GM12878 (cell line): Measurements from ENCODE around the gene SPATA1. TPM values are rescaled to one million over a fixed set of nuclear protein-coding genes. Genes with fewer than 3 reads are reported as not detected.

Experiments used
- DPF2 ChIP-seq: fragments of 450-650 bp; IDR thresholded peaks from 2 replicates; pipeline ENCODE4 v1.6.1; 2017; ENCODE audit warnings: mild to moderate bottlenecking
- MTA3 ChIP-seq: IDR thresholded peaks from 2 replicates; pipeline ENCODE4 v1.6.1; 2012; ENCODE audit warnings: low read length, inconsistent platforms, borderline replicate concordance
- NFIC ChIP-seq: IDR thresholded peaks from 2 replicates; pipeline ENCODE4 v1.6.1; 2012; ENCODE audit warnings: low read depth, mild to moderate bottlenecking, inconsistent platforms, low read length, moderate library complexity
- STAT1 ChIP-seq: fragments of 450-650 bp; conservative IDR thresholded peaks from 2 replicates; pipeline ENCODE4 v1.6.1; 2014; ENCODE audit warnings: antibody characterized with exemption, mild to moderate bottlenecking
- WRNIP1 ChIP-seq: IDR thresholded peaks from 2 replicates; pipeline ENCODE4 v1.6.1; 2011; ENCODE audit warnings: low read depth, low read length, improper control_type of control experiment, borderline replicate concordance
- polyA plus RNA-seq, 11 experiments: library from polyadenylated mRNA; depleted of rRNA in 4 of 11; unstranded in 6 of 11; stranded (reverse) in 5 of 11; fragments of >200 nt; fragmentation: Nextera tagmentation in 4 of 11; fragmentation: Illumina TruSeq in 1 of 11; extraction: Ambion mirVana in 4 of 11; extraction: Trizol in 1 of 11; gene quantifications; 1 replicate in 1 of 11; 2 replicates in 10 of 11; pipeline versions ENCODE4 v1.2.1 to v1.2.3, GENCODE V29; 2011 to 2016; ENCODE audit warnings: inconsistent platforms in 2 of 11, missing spikeins in 2 of 11, low read depth in 1 of 11
- total RNA-seq, 4 experiments: library from RNA; depleted of rRNA in 3 of 4; stranded (reverse); fragments of >200 nt in 3 of 4; fragmentation: Illumina TruSeq in 1 of 4; extraction: Trizol in 1 of 4; gene quantifications; 2 replicates each; pipeline versions ENCODE4 v1.2.1 to v1.2.3, GENCODE V29; 2013 to 2021
- TF ChIP-seq, protein P1 (sequence below): fragments of 450-650 bp; IDR thresholded peaks from 2 replicates; pipeline ENCODE4 v1.6.1; 2014; ENCODE audit warnings: mild to moderate bottlenecking
- TF ChIP-seq, protein P2 (sequence below): fragments of 450-650 bp; IDR thresholded peaks from 2 replicates; pipeline ENCODE4 v1.6.1; 2017; ENCODE audit warnings: borderline replicate concordance
- TF ChIP-seq, protein P3 (sequence below): IDR thresholded peaks from 2 replicates; pipeline ENCODE4 v1.6.1; 2012; ENCODE audit warnings: improper control_type of control experiment, low read depth, low read length; ENCODE audit not compliant: insufficient replicate concordance
- TF ChIP-seq, protein P4 (sequence below): fragments of 450-650 bp; IDR thresholded peaks from 2 replicates; pipeline ENCODE4 v1.6.1; 2017; ENCODE audit warnings: antibody characterized with exemption, mild to moderate bottlenecking, moderate library complexity

SPATA1 gene
- total and polyA plus RNA-seq, 10 of the 15 experiments (the other 5 are each of a cell fraction or from before 2014, with no cell fraction given) = 0.74 to 2.4 (median 1.9) TPM

GRCh38 chr1:84581648-84582047 is 75.5 kb downstream of the SPATA1 start (continued):
- TF ChIP-seq, protein P1, sequence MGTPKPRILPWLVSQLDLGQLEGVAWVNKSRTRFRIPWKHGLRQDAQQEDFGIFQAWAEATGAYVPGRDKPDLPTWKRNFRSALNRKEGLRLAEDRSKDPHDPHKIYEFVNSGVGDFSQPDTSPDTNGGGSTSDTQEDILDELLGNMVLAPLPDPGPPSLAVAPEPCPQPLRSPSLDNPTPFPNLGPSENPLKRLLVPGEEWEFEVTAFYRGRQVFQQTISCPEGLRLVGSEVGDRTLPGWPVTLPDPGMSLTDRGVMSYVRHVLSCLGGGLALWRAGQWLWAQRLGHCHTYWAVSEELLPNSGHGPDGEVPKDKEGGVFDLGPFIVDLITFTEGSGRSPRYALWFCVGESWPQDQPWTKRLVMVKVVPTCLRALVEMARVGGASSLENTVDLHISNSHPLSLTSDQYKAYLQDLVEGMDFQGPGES = no peak
- TF ChIP-seq WRNIP1 (no peak), MTA3 (no peak), NFIC (no peak), STAT1 (no peak), DPF2 (no peak)
- TF ChIP-seq, protein P2, sequence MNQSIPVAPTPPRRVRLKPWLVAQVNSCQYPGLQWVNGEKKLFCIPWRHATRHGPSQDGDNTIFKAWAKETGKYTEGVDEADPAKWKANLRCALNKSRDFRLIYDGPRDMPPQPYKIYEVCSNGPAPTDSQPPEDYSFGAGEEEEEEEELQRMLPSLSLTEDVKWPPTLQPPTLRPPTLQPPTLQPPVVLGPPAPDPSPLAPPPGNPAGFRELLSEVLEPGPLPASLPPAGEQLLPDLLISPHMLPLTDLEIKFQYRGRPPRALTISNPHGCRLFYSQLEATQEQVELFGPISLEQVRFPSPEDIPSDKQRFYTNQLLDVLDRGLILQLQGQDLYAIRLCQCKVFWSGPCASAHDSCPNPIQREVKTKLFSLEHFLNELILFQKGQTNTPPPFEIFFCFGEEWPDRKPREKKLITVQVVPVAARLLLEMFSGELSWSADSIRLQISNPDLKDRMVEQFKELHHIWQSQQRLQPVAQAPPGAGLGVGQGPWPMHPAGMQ = no peak
- TF ChIP-seq, protein P3, sequence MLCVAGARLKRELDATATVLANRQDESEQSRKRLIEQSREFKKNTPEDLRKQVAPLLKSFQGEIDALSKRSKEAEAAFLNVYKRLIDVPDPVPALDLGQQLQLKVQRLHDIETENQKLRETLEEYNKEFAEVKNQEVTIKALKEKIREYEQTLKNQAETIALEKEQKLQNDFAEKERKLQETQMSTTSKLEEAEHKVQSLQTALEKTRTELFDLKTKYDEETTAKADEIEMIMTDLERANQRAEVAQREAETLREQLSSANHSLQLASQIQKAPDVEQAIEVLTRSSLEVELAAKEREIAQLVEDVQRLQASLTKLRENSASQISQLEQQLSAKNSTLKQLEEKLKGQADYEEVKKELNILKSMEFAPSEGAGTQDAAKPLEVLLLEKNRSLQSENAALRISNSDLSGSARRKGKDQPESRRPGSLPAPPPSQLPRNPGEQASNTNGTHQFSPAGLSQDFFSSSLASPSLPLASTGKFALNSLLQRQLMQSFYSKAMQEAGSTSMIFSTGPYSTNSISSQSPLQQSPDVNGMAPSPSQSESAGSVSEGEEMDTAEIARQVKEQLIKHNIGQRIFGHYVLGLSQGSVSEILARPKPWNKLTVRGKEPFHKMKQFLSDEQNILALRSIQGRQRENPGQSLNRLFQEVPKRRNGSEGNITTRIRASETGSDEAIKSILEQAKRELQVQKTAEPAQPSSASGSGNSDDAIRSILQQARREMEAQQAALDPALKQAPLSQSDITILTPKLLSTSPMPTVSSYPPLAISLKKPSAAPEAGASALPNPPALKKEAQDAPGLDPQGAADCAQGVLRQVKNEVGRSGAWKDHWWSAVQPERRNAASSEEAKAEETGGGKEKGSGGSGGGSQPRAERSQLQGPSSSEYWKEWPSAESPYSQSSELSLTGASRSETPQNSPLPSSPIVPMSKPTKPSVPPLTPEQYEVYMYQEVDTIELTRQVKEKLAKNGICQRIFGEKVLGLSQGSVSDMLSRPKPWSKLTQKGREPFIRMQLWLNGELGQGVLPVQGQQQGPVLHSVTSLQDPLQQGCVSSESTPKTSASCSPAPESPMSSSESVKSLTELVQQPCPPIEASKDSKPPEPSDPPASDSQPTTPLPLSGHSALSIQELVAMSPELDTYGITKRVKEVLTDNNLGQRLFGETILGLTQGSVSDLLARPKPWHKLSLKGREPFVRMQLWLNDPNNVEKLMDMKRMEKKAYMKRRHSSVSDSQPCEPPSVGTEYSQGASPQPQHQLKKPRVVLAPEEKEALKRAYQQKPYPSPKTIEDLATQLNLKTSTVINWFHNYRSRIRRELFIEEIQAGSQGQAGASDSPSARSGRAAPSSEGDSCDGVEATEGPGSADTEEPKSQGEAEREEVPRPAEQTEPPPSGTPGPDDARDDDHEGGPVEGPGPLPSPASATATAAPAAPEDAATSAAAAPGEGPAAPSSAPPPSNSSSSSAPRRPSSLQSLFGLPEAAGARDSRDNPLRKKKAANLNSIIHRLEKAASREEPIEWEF = no peak
- TF ChIP-seq, protein P4, sequence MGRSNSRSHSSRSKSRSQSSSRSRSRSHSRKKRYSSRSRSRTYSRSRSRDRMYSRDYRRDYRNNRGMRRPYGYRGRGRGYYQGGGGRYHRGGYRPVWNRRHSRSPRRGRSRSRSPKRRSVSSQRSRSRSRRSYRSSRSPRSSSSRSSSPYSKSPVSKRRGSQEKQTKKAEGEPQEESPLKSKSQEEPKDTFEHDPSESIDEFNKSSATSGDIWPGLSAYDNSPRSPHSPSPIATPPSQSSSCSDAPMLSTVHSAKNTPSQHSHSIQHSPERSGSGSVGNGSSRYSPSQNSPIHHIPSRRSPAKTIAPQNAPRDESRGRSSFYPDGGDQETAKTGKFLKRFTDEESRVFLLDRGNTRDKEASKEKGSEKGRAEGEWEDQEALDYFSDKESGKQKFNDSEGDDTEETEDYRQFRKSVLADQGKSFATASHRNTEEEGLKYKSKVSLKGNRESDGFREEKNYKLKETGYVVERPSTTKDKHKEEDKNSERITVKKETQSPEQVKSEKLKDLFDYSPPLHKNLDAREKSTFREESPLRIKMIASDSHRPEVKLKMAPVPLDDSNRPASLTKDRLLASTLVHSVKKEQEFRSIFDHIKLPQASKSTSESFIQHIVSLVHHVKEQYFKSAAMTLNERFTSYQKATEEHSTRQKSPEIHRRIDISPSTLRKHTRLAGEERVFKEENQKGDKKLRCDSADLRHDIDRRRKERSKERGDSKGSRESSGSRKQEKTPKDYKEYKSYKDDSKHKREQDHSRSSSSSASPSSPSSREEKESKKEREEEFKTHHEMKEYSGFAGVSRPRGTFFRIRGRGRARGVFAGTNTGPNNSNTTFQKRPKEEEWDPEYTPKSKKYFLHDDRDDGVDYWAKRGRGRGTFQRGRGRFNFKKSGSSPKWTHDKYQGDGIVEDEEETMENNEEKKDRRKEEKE = no peak
